Breast epithelium (tissue), 3 donors: ENCODE results near the gene MAP10.

Experiments
- POLR2AphosphoS5 ChIP-seq, 3 donors: sonication (generic); formaldehyde crosslinking; IDR thresholded peaks; one replicate each; pipeline ENCODE4 v1.6.1; 2017; ENCODE audit warnings: antibody characterized with exemption in 3 of 3
- TF ChIP-seq, protein P1 (sequence below), 3 donors: fragments of 450-650 bp; IDR thresholded peaks; one replicate each; pipeline ENCODE4 v1.5.1; 2016 to 2017; ENCODE audit warnings: antibody characterized with exemption in 3 of 3, mild to moderate bottlenecking in 3 of 3, moderate library complexity in 3 of 3

DNA sequence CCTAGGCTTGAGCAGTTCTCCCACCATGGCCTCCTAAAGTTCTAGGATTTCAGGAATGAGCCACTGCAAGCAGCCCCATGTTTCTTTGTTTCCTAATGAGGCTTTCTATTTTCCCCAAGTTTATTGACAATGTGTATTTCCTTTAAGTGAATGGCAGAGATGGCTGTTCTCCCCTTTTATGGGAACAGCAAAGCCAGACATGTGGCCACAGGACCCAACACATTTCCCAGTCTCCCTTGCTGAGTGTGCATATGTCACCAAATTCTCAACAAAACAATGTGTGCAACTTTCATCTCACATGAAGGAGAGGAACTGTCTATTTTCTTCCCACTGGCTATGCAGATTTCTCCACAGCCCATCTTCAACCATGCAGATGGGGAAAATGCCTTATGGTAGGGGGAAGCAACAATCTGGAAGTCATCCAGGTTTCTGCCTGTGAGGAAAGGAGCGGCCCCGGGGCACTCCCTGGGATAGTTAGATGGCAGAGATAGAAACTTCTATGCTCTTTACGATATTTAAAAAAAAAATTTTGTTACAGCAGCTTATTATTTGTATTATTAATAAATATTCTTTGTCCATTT, 28.6 kb upstream of the MAP10 start:
- TF ChIP-seq, protein P1, sequence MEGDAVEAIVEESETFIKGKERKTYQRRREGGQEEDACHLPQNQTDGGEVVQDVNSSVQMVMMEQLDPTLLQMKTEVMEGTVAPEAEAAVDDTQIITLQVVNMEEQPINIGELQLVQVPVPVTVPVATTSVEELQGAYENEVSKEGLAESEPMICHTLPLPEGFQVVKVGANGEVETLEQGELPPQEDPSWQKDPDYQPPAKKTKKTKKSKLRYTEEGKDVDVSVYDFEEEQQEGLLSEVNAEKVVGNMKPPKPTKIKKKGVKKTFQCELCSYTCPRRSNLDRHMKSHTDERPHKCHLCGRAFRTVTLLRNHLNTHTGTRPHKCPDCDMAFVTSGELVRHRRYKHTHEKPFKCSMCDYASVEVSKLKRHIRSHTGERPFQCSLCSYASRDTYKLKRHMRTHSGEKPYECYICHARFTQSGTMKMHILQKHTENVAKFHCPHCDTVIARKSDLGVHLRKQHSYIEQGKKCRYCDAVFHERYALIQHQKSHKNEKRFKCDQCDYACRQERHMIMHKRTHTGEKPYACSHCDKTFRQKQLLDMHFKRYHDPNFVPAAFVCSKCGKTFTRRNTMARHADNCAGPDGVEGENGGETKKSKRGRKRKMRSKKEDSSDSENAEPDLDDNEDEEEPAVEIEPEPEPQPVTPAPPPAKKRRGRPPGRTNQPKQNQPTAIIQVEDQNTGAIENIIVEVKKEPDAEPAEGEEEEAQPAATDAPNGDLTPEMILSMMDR (IDR thresholded peaks at IDR 0.05) = no peak
- TF ChIP-seq POLR2AphosphoS5 (IDR thresholded peaks at IDR 0.05) = no peak
